SK-N-SH (cell line): ENCODE measurements around the gene DUSP5.

Source experiments
- CHD2 ChIP-seq: fragments of 150-350 bp; IDR thresholded peaks from 2 replicates; pipeline ENCODE4 v1.6.1; 2018; ENCODE audit warnings: low read length; ENCODE audit not compliant: partially characterized antibody
- CTCF ChIP-seq: fragments of 200-600 bp; sonication (generic); IDR thresholded peaks from 2 replicates; pipeline ENCODE4 v1.6.1; 2017; ENCODE audit warnings: antibody characterized with exemption, mild to moderate bottlenecking, moderate library complexity
- EZH2phosphoT487 ChIP-seq: fragments of 200-600 bp; sonication (generic); IDR thresholded peaks from 2 replicates; pipeline ENCODE4 v1.6.1; 2017; ENCODE audit warnings: low read depth, mixed run types, mild to moderate bottlenecking, antibody characterized with exemption, moderate library complexity, borderline replicate concordance
- MEF2A ChIP-seq: IDR thresholded peaks from 2 replicates; pipeline ENCODE4 v1.4.0; 2012; ENCODE audit warnings: low read depth, borderline replicate concordance

GRCh38 chr10:110531687-110532086 lies 34.0 kb downstream of the DUSP5 start:
- no peak for TF ChIP-seq CTCF
- TF ChIP-seq MEF2A: no peak
- no peak for TF ChIP-seq EZH2phosphoT487
- no peak for TF ChIP-seq CHD2
